ENCODE measurements around the gene HHLA2.

DNA sequence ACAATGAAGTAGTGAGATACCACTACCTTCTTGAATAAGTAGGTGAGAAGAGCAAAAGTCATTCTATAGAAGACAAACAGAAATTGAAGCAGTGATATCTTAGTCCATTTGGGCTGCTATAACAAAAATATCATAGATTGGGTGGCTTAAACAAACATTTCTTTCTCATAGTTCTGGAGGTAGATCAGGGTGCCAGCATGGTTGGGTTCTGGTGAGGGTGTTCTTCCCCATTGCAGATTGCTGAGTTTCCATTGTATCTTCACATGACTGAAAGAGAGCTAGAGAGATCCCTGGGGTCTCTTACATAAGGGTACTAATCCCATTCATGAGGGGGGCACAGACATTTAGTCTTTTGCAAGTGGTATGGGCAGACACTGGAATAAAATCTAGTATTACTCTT lies 41.2 kb upstream of the HHLA2 start:
- TF ChIP-seq CTCF (IDR thresholded peaks at IDR 0.05) (no peak), POLR2AphosphoS5 (IDR thresholded peaks at IDR 0.05) (no peak), EP300 (IDR thresholded peaks at IDR 0.05) (no peak), POLR2A (IDR thresholded peaks at IDR 0.05) (no peak)

Data from sigmoid colon (tissue), 4 donors.